ENCODE results near the gene MCF2L2. TPM values are rescaled to one million over a fixed set of nuclear protein-coding genes. Genes with fewer than 3 reads are reported as not detected.
A peak's percentile ranks its signal among the peaks of the same experiment; 100 is the strongest.
"Not testable (repeated sequence)": the region's sequence is repeated elsewhere in the genome, so short reads cannot be mapped to it uniquely, and the experiment has no call there.

Gene MCF2L2
- polyA plus RNA-seq, 3 donors from 2014 or later, result 0.06 to 0.21 TPM; not detected in 1

- no peaks in the 10 kb centered on the region for H3K4me1 Mint-ChIP-seq
- H3K27me3 Mint-ChIP-seq (ENCODE audit: low read depth in 3 of 3), result peaks cover 0 to 4% (median 4%) of the 10 kb centered on the region in 3 donors
- H3K27ac Mint-ChIP-seq, result no peak overlapping the region
- no peak for DNase-seq
- no peaks in the 10 kb centered on the region for H3K9me3 Mint-ChIP-seq
- no peaks in the 10 kb centered on the region for H3K36me3 Mint-ChIP-seq
- H3K4me3 Mint-ChIP-seq, result no peak overlapping the region
Measured at GRCh38 chr3:183437061-183437460, 8.6 kb upstream of the MCF2L2 start.

GRCh38 chr3:183435661-183436060 lies 7.2 kb upstream of the MCF2L2 start:
- no peak overlapping the region for H3K27ac Mint-ChIP-seq
- no peak overlapping the region for H3K4me3 Mint-ChIP-seq
- H3K27me3 Mint-ChIP-seq (ENCODE audit: low read depth in 3 of 3), result peaks cover 0 to 5% (median 4%) of the 10 kb centered on the region in 3 donors
- no peaks in the 10 kb centered on the region for H3K9me3 Mint-ChIP-seq
- H3K4me1 Mint-ChIP-seq, result no peaks in the 10 kb centered on the region
- DNase-seq, result no peak
- no peaks in the 10 kb centered on the region for H3K36me3 Mint-ChIP-seq

GRCh38 chr3:183434992-183435391 lies 6.6 kb upstream of the MCF2L2 start:
- H3K36me3 Mint-ChIP-seq, result no peaks in the 10 kb centered on the region
- H3K9me3 Mint-ChIP-seq, result no peaks in the 10 kb centered on the region
- peaks cover 0 to 6% of the 10 kb centered on the region in 2 donors for H3K4me1 Mint-ChIP-seq
- DNase-seq, result no peak
- peaks cover 2 to 7% (median 4%) of the 10 kb centered on the region in 3 donors for H3K27me3 Mint-ChIP-seq (ENCODE audit: low read depth in 3 of 3)
- H3K27ac Mint-ChIP-seq, result no peak overlapping the region
- no peak overlapping the region for H3K4me3 Mint-ChIP-seq

- no peak for DNase-seq
- peaks cover 0 to 6% of the 10 kb centered on the region in 2 donors for H3K4me1 Mint-ChIP-seq
- no peaks in the 10 kb centered on the region for H3K36me3 Mint-ChIP-seq
- H3K4me3 Mint-ChIP-seq, result no peak overlapping the region
- no peaks in the 10 kb centered on the region for H3K9me3 Mint-ChIP-seq
- peaks cover 4 to 7% (median 4%) of the 10 kb centered on the region in 3 donors for H3K27me3 Mint-ChIP-seq (ENCODE audit: low read depth in 3 of 3)
- H3K27ac Mint-ChIP-seq, result no peak overlapping the region
Measured at GRCh38 chr3:183434503-183434902, 6.1 kb upstream of the MCF2L2 start.

GRCh38 chr3:183430325-183430957 lies 2.0 kb upstream of the MCF2L2 start:
- H3K36me3 Mint-ChIP-seq, result no peaks in the 10 kb centered on the region

GRCh38 chr3:183427876-183428446 lies 458 bp downstream of the MCF2L2 start:
- Mint-ChIP-seq H3K27ac (peak overlapping the region in 1 of 6 donors; percentile 19), H3K4me3 (peak overlapping the region; percentile 73 to 82 (median 80)), H3K4me1 (peaks cover 9 to 17% of the 10 kb centered on the region in 2 donors), H3K9me3 (no peaks in the 10 kb centered on the region), H3K36me3 (no peaks in the 10 kb centered on the region), H3K27me3 (ENCODE audit: low read depth in 3 of 3) (peaks cover 3 to 10% (median 4%) of the 10 kb centered on the region in 3 donors)
- peak in 2 of 3 donors; percentile 9 to 31 for DNase-seq

More at GRCh38 chr3:183430325-183430957, 2.0 kb upstream of the MCF2L2 start:
- peaks cover 4 to 10% (median 7%) of the 10 kb centered on the region in 3 donors for H3K27me3 Mint-ChIP-seq (ENCODE audit: low read depth in 3 of 3)
- H3K4me1 Mint-ChIP-seq, result peaks cover 9 to 17% of the 10 kb centered on the region in 2 donors
- H3K9me3 Mint-ChIP-seq, result no peaks in the 10 kb centered on the region
- peak in 1 of 3 donors; percentile 8 for DNase-seq
- H3K4me3 Mint-ChIP-seq, result peak overlapping the region in 4 of 5 donors; percentile 11 to 63 (median 28)
- no peak overlapping the region for H3K27ac Mint-ChIP-seq

- peaks cover 3 to 10% (median 4%) of the 10 kb centered on the region in 3 donors for H3K27me3 Mint-ChIP-seq (ENCODE audit: low read depth in 3 of 3)
- DNase-seq, result no peak
- H3K9me3 Mint-ChIP-seq, result no peaks in the 10 kb centered on the region
- H3K4me3 Mint-ChIP-seq, result peak overlapping the region; percentile 73 to 86 (median 80)
- no peaks in the 10 kb centered on the region for H3K36me3 Mint-ChIP-seq
- H3K27ac Mint-ChIP-seq, result peak overlapping the region in 1 of 6 donors; percentile 19
- peaks cover 9 to 17% of the 10 kb centered on the region in 2 donors for H3K4me1 Mint-ChIP-seq
Measured at GRCh38 chr3:183427196-183427875, 1.1 kb downstream of the MCF2L2 start.

GRCh38 chr3:183418807-183419206 lies 9.6 kb downstream of the MCF2L2 start:
- not testable (repeated sequence) for H3K4me3 Mint-ChIP-seq, H3K36me3 Mint-ChIP-seq, H3K27ac Mint-ChIP-seq, DNase-seq, H3K4me1 Mint-ChIP-seq
- peaks cover 7 to 24% (median 13%) of the 10 kb centered on the region in 6 donors for H3K9me3 Mint-ChIP-seq
- peaks cover 0 to 18% (median 4%) of the 10 kb centered on the region in 3 donors for H3K27me3 Mint-ChIP-seq (ENCODE audit: low read depth in 3 of 3)

- Mint-ChIP-seq H3K27ac (no peak overlapping the region), H3K4me1 (no peaks in the 10 kb centered on the region)
Measured at GRCh38 chr3:183411216-183411922, 17.1 kb downstream of the MCF2L2 start.

GRCh38 chr3:183410759-183411158 lies 17.7 kb downstream of the MCF2L2 start:
- Mint-ChIP-seq H3K36me3 (no peaks in the 10 kb centered on the region), H3K9me3 (no peaks in the 10 kb centered on the region), H3K4me3 (no peak overlapping the region), H3K4me1 (no peaks in the 10 kb centered on the region), H3K27me3 (ENCODE audit: low read depth in 3 of 3) (peaks cover 0 to 7% (median 2%) of the 10 kb centered on the region in 3 donors), H3K27ac (no peak overlapping the region)
- DNase-seq, result no peak

More at GRCh38 chr3:183411216-183411922, 17.1 kb downstream of the MCF2L2 start:
- Mint-ChIP-seq H3K9me3 (no peaks in the 10 kb centered on the region), H3K36me3 (no peaks in the 10 kb centered on the region), H3K27me3 (ENCODE audit: low read depth in 3 of 3) (peaks cover 0 to 7% (median 2%) of the 10 kb centered on the region in 3 donors), H3K4me3 (no peak overlapping the region)
- DNase-seq, result no peak

- H3K4me3 Mint-ChIP-seq, result no peak overlapping the region
- DNase-seq, result no peak
- peaks cover 0 to 4% (median 2%) of the 10 kb centered on the region in 3 donors for H3K27me3 Mint-ChIP-seq (ENCODE audit: low read depth in 3 of 3)
- H3K36me3 Mint-ChIP-seq, result no peaks in the 10 kb centered on the region
- H3K9me3 Mint-ChIP-seq, result no peaks in the 10 kb centered on the region
- H3K27ac Mint-ChIP-seq, result no peak overlapping the region
- no peaks in the 10 kb centered on the region for H3K4me1 Mint-ChIP-seq
Measured at GRCh38 chr3:183410280-183410679, 18.1 kb downstream of the MCF2L2 start.

GRCh38 chr3:183409219-183409618 lies 19.2 kb downstream of the MCF2L2 start:
- peaks cover 0 to 2% (median 0%) of the 10 kb centered on the region in 3 donors for H3K27me3 Mint-ChIP-seq (ENCODE audit: low read depth in 3 of 3)
- H3K4me3 Mint-ChIP-seq, result no peak overlapping the region
- no peak for DNase-seq
- H3K4me1 Mint-ChIP-seq, result no peaks in the 10 kb centered on the region
- no peak overlapping the region for H3K27ac Mint-ChIP-seq
- H3K36me3 Mint-ChIP-seq, result no peaks in the 10 kb centered on the region
- no peaks in the 10 kb centered on the region for H3K9me3 Mint-ChIP-seq

GRCh38 chr3:183401678-183402077 lies 26.7 kb downstream of the MCF2L2 start:
- no peaks in the 10 kb centered on the region for H3K36me3 Mint-ChIP-seq
- DNase-seq, result no peak
- no peak overlapping the region for H3K27ac Mint-ChIP-seq
- H3K27me3 Mint-ChIP-seq (ENCODE audit: low read depth in 3 of 3), result peaks cover 0 to 2% (median 0%) of the 10 kb centered on the region in 3 donors
- no peaks in the 10 kb centered on the region for H3K9me3 Mint-ChIP-seq
- no peak overlapping the region for H3K4me3 Mint-ChIP-seq
- no peaks in the 10 kb centered on the region for H3K4me1 Mint-ChIP-seq
